HG03196 (cell line): ENCODE data around the gene SYNDIG1L.

Experiments used
- ATAC-seq: cut with Tn5 transposase; IDR thresholded peaks from one replicate; pipeline ENCODE4 v1.9.1; 2021; ENCODE audit not compliant: unreplicated experiment

SYNDIG1L gene

GRCh38 chr14:74364271-74364880 lies 61.6 kb downstream of the SYNDIG1L start:
- ATAC-seq: no peak

GRCh38 chr14:74362361-74362915 lies 63.6 kb downstream of the SYNDIG1L start:
- ATAC-seq: no peak

GRCh38 chr14:74360163-74360562 lies 65.8 kb downstream of the SYNDIG1L start:
- no peak for ATAC-seq

- ATAC-seq: no peak
Observed at GRCh38 chr14:74358176-74358829, 67.7 kb downstream of the SYNDIG1L start.

GRCh38 chr14:74357585-74357984 lies 68.4 kb downstream of the SYNDIG1L start:
- ATAC-seq: no peak

DNA sequence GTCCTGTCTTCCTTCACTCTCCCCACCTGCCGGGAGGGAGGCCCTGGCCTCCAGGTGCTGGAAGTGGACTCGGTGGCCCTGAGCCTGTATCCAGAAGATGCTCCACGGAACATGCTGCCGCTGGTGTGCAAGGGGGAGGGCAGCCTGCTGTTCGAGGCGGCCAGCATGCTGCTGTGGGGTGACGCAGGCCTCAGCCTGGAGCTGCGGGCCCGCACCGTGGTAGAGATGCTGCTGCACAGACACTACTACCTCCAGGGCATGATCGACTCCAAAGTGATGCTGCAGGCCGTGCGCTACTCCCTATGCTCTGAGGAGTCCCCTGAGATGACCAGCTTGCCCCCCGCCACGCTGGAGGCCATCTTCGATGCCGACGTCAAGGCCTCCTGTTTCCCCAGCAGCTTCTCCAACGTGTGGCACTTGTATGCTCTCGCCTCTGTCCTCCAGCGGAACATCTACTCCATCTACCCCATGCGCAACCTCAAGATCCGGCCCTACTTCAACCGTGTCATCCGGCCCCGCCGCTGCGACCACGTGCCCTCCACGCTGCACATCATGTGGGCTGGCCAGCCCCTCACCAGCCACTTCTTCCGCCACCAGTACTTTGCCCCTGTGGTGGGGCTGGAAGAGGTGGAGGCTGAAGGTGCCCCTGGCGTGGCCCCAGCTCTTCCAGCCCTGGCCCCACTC lies 69.0 kb downstream of the SYNDIG1L start:
- ATAC-seq: no peak
